Vagina (tissue), 2 donors: ENCODE data around the gene REXO5.

Experiments used
- POLR2A ChIP-seq, 2 donors: fragments of 450-650 bp; IDR thresholded peaks; one replicate each; pipeline ENCODE4 v1.6.1; 2017; ENCODE audit warnings: antibody characterized with exemption in 2 of 2, mild to moderate bottlenecking in 2 of 2, moderate library complexity in 2 of 2
- POLR2AphosphoS5 ChIP-seq, 2 donors: sonication (generic); formaldehyde crosslinking; IDR thresholded peaks; one replicate each; pipeline ENCODE4 v1.9.0; 2017; ENCODE audit warnings: antibody characterized with exemption in 2 of 2, mild to moderate bottlenecking in 2 of 2, low read depth in 1 of 2; ENCODE audit not compliant: insufficient read depth in 1 of 2
- TF ChIP-seq, protein P1 (sequence below), 3 experiments: fragments of 450-650 bp in 2 of 3; fragments of 200-600 bp in 1 of 3; sonication (generic) in 1 of 3; IDR thresholded peaks; one replicate each; pipeline ENCODE4 v1.5.1; 2017 to 2019; ENCODE audit warnings: antibody characterized with exemption in 3 of 3, mild to moderate bottlenecking in 2 of 3, moderate library complexity in 2 of 3

DNA sequence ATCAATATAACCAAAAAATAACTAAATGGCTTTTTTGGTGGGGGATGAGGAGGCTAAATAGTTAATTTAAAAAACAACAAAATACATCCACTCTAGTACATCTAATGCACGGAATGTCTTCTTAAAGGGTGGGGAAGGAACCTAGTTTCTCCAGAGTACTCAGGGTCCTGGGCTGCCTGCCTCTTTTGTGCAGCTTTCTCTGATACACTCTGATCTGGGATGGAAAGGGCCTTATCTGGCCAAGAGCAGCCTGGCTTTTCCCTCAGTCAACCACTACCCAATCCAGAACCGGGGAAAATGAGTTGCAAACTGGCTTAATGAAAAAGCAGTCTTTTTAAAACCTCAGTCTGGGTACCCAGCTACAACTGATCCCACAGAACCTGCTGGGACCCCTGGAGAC lies 51.0 kb downstream of the REXO5 start:
- TF ChIP-seq, protein P1, sequence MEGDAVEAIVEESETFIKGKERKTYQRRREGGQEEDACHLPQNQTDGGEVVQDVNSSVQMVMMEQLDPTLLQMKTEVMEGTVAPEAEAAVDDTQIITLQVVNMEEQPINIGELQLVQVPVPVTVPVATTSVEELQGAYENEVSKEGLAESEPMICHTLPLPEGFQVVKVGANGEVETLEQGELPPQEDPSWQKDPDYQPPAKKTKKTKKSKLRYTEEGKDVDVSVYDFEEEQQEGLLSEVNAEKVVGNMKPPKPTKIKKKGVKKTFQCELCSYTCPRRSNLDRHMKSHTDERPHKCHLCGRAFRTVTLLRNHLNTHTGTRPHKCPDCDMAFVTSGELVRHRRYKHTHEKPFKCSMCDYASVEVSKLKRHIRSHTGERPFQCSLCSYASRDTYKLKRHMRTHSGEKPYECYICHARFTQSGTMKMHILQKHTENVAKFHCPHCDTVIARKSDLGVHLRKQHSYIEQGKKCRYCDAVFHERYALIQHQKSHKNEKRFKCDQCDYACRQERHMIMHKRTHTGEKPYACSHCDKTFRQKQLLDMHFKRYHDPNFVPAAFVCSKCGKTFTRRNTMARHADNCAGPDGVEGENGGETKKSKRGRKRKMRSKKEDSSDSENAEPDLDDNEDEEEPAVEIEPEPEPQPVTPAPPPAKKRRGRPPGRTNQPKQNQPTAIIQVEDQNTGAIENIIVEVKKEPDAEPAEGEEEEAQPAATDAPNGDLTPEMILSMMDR (IDR thresholded peaks at IDR 0.05), result no peak
- TF ChIP-seq POLR2AphosphoS5 (IDR thresholded peaks at IDR 0.05; ENCODE audit: insufficient read depth in 1 of 2, low read depth in 1 of 2) (no peak), POLR2A (IDR thresholded peaks at IDR 0.05) (no peak)
